HL-60 (cell line): ENCODE results near the gene FAM81B.

Experiments used
- DNase-seq, 2 experiments: peaks; one replicate each; pipeline ENCODE4 v3.0.0-alpha.2; 2010 to 2020; ENCODE audit warnings: low read depth in 1 of 2, low spot score in 1 of 2
- H3K27ac ChIP-seq: fragments of 250-450 bp; sonication (Bioruptor Pico); replicated peaks from 2 replicates; pipeline ENCODE4 v1.5.1; 2020; ENCODE audit warnings: mild to moderate bottlenecking, moderate library complexity
- H3K27me3 ChIP-seq: fragments of 250-450 bp; sonication (Bioruptor Pico); 2 replicates; pipeline ENCODE4 v1.5.1; 2021; ENCODE audit warnings: mild to moderate bottlenecking, moderate library complexity; ENCODE audit not compliant: insufficient read depth, poor library complexity, severe bottlenecking
- H3K4me3 ChIP-seq: replicated peaks from 2 replicates; pipeline ENCODE4 v1.5.1; 2011; ENCODE audit warnings: mild to moderate bottlenecking, control low read depth, low read length; ENCODE audit not compliant: insufficient read depth
- CTCF ChIP-seq: IDR thresholded peaks from one replicate; pipeline ENCODE4 v1.5.1; 2011; ENCODE audit warnings: low read length, control low read depth, inconsistent platforms; ENCODE audit not compliant: insufficient read depth
- GABPA ChIP-seq: IDR thresholded peaks from 2 replicates; pipeline ENCODE4 v1.6.1; 2012; ENCODE audit warnings: low read depth
- POLR2AphosphoS5 ChIP-seq: IDR thresholded peaks from 2 replicates; pipeline ENCODE4 v1.6.1; 2012; ENCODE audit warnings: low read depth
- REST ChIP-seq: IDR thresholded peaks from 2 replicates; pipeline ENCODE4 v1.6.1; 2012; ENCODE audit warnings: low read depth; ENCODE audit not compliant: insufficient replicate concordance
- SPI1 ChIP-seq: IDR thresholded peaks from 2 replicates; pipeline ENCODE4 v1.6.1; 2012; ENCODE audit warnings: low read depth, mild to moderate bottlenecking, borderline replicate concordance

FAM81B gene

GRCh38 chr5:95411474-95411873, 20.3 kb downstream of the FAM81B start:
- H3K27ac ChIP-seq: no peak overlapping the region
- H3K27me3 ChIP-seq: no peaks in the 10 kb centered on the region
- H3K4me3 ChIP-seq: no peak overlapping the region
- TF ChIP-seq GABPA (no peak), POLR2AphosphoS5 (no peak), CTCF (no peak), REST (no peak), SPI1 (no peak)
- no peak for DNase-seq

GRCh38 chr5:95414451-95414850, 23.3 kb downstream of the FAM81B start:
- H3K4me3 ChIP-seq: no peak overlapping the region
- TF ChIP-seq SPI1 (no peak), CTCF (no peak), GABPA (no peak), REST (no peak), POLR2AphosphoS5 (no peak)
- DNase-seq: no peak
- no peaks in the 10 kb centered on the region for H3K27me3 ChIP-seq
- no peak overlapping the region for H3K27ac ChIP-seq

GRCh38 chr5:95417971-95418370, 26.8 kb downstream of the FAM81B start:
- TF ChIP-seq SPI1: no peak
- no peak for TF ChIP-seq GABPA
- no peak for TF ChIP-seq CTCF
- DNase-seq: no peak
- Histone ChIP-seq H3K4me3 (no peak overlapping the region), H3K27me3 (no peaks in the 10 kb centered on the region), H3K27ac (no peak overlapping the region)

- Histone ChIP-seq H3K4me3 (no peak overlapping the region), H3K27me3 (no peaks in the 10 kb centered on the region)
Measured at GRCh38 chr5:95422838-95423237, 31.7 kb downstream of the FAM81B start.

More at GRCh38 chr5:95422838-95423237, 31.7 kb downstream of the FAM81B start:
- TF ChIP-seq REST (no peak), CTCF (no peak), POLR2AphosphoS5 (no peak), SPI1 (no peak)
- no peak overlapping the region for H3K27ac ChIP-seq
- DNase-seq: no peak
